ENCODE results near the gene DNTTIP2. TPM values are rescaled to one million over a fixed set of nuclear protein-coding genes. Genes with fewer than 3 reads are reported as not detected.

Gene DNTTIP2
- total RNA-seq, 1 experiment from 2014 or later: 39.9 TPM

GRCh38 chr1:93821423-93822144 is 57.4 kb downstream of the DNTTIP2 start:
- Mint-ChIP-seq H3K4me3 (ENCODE audit: unreplicated experiment) (no peak overlapping the region), H3K4me1 (ENCODE audit: low read depth, unreplicated experiment) (peaks cover 13% of the 10 kb centered on the region), H3K27ac (ENCODE audit: unreplicated experiment) (no peak overlapping the region), H3K27me3 (ENCODE audit: insufficient read depth, unreplicated experiment) (no peaks in the 10 kb centered on the region), H3K9me3 (ENCODE audit: unreplicated experiment) (no peaks in the 10 kb centered on the region), H3K36me3 (ENCODE audit: insufficient read depth, unreplicated experiment) (peaks cover 7% of the 10 kb centered on the region)
- TF ChIP-seq, protein P1, sequence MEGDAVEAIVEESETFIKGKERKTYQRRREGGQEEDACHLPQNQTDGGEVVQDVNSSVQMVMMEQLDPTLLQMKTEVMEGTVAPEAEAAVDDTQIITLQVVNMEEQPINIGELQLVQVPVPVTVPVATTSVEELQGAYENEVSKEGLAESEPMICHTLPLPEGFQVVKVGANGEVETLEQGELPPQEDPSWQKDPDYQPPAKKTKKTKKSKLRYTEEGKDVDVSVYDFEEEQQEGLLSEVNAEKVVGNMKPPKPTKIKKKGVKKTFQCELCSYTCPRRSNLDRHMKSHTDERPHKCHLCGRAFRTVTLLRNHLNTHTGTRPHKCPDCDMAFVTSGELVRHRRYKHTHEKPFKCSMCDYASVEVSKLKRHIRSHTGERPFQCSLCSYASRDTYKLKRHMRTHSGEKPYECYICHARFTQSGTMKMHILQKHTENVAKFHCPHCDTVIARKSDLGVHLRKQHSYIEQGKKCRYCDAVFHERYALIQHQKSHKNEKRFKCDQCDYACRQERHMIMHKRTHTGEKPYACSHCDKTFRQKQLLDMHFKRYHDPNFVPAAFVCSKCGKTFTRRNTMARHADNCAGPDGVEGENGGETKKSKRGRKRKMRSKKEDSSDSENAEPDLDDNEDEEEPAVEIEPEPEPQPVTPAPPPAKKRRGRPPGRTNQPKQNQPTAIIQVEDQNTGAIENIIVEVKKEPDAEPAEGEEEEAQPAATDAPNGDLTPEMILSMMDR (IDR thresholded peaks at IDR 0.05; ENCODE audit: insufficient read depth in 1 of 2, low read depth in 1 of 2, low read length in 1 of 2, severe bottlenecking in 1 of 2, unreplicated experiment in 1 of 2): no peak
- ChIA-PET CTCF (interaction anchor here (1.0 kb wide), 1 partner anchor 23 kb away, joined by 3 read pairs; no protein-coding TSS in a partner anchor), POLR2A (no interaction called here)
- no peaks in the 10 kb centered on the region for H3K27me3 ChIP-seq (replicated peaks; ENCODE audit: control insufficient read depth, insufficient read depth, low read length)
- BruUV-seq (replicated peaks): no TSS peak
- no peak overlapping the region for H3K4me3 ChIP-seq (ENCODE audit: low read depth, low read length)
- no peaks in the 10 kb centered on the region for H3K9me3 ChIP-seq
- intact Hi-C loops (cut with micrococcal nuclease; ENCODE audit: unreplicated experiment): no loop called here
- DNase-seq: no peak
- H3K4me1 ChIP-seq: no peaks in the 10 kb centered on the region
- H3K36me3 ChIP-seq (ENCODE audit: control insufficient read depth, insufficient read depth, low read length): no peaks in the 10 kb centered on the region

- H3K4me1 Mint-ChIP-seq (ENCODE audit: low read depth, unreplicated experiment): peaks cover 6% of the 10 kb centered on the region
Measured at GRCh38 chr1:93820554-93821422, 58.2 kb downstream of the DNTTIP2 start.

GRCh38 chr1:93818570-93818959 is 60.4 kb downstream of the DNTTIP2 start:
- BruUV-seq (replicated peaks): no TSS peak
- TF ChIP-seq, protein P1 (IDR thresholded peaks at IDR 0.05; ENCODE audit: insufficient read depth in 1 of 2, low read depth in 1 of 2, low read length in 1 of 2, severe bottlenecking in 1 of 2, unreplicated experiment in 1 of 2): no peak
- peaks cover 8% of the 10 kb centered on the region for H3K4me1 ChIP-seq
- peaks cover 7% of the 10 kb centered on the region for H3K36me3 Mint-ChIP-seq (ENCODE audit: insufficient read depth, unreplicated experiment)
- peaks cover 8% of the 10 kb centered on the region for H3K4me1 Mint-ChIP-seq (ENCODE audit: low read depth, unreplicated experiment)
- H3K27me3 Mint-ChIP-seq (ENCODE audit: insufficient read depth, unreplicated experiment): no peaks in the 10 kb centered on the region
- H3K36me3 ChIP-seq (ENCODE audit: control insufficient read depth, insufficient read depth, low read length): no peaks in the 10 kb centered on the region
- H3K4me3 Mint-ChIP-seq (ENCODE audit: unreplicated experiment): no peak overlapping the region
- no peak overlapping the region for H3K27ac Mint-ChIP-seq (ENCODE audit: unreplicated experiment)
- no peak overlapping the region for H3K4me3 ChIP-seq (ENCODE audit: low read depth, low read length)
- H3K9me3 Mint-ChIP-seq (ENCODE audit: unreplicated experiment): no peaks in the 10 kb centered on the region
- no peaks in the 10 kb centered on the region for H3K9me3 ChIP-seq
- DNase-seq: no peak
- ChIA-PET POLR2A (no interaction called here), CTCF (interaction anchor here (0.6 kb wide), 2 partner anchors 189 to 468 kb away, joined by 3 to 5 read pairs; no protein-coding TSS in a partner anchor)
- intact Hi-C loops (cut with micrococcal nuclease; ENCODE audit: unreplicated experiment): no loop called here
- H3K27me3 ChIP-seq (replicated peaks; ENCODE audit: control insufficient read depth, insufficient read depth, low read length): no peaks in the 10 kb centered on the region

More at GRCh38 chr1:93820554-93821422, 58.2 kb downstream of the DNTTIP2 start:
- H3K27me3 Mint-ChIP-seq (ENCODE audit: insufficient read depth, unreplicated experiment): no peaks in the 10 kb centered on the region
- CTCF ChIA-PET: interaction anchor here (0.8 to 1.0 kb wide), 2 partner anchors 22 to 23 kb away, joined by 3 read pairs; no protein-coding TSS in a partner anchor
- intact Hi-C loops (cut with micrococcal nuclease; ENCODE audit: unreplicated experiment): no loop called here
- Histone ChIP-seq H3K4me1 (no peaks in the 10 kb centered on the region), H3K9me3 (no peaks in the 10 kb centered on the region), H3K27me3 (replicated peaks; ENCODE audit: control insufficient read depth, insufficient read depth, low read length) (no peaks in the 10 kb centered on the region), H3K4me3 (ENCODE audit: low read depth, low read length) (no peak overlapping the region), H3K36me3 (ENCODE audit: control insufficient read depth, insufficient read depth, low read length) (no peaks in the 10 kb centered on the region)
- TF ChIP-seq, protein P1 (IDR thresholded peaks at IDR 0.05; ENCODE audit: insufficient read depth in 1 of 2, low read depth in 1 of 2, low read length in 1 of 2, severe bottlenecking in 1 of 2, unreplicated experiment in 1 of 2): no peak
- BruUV-seq (replicated peaks): no TSS peak
- POLR2A ChIA-PET: no interaction called here
- no peak for DNase-seq
- H3K27ac Mint-ChIP-seq (ENCODE audit: unreplicated experiment): no peak overlapping the region
- H3K36me3 Mint-ChIP-seq (ENCODE audit: insufficient read depth, unreplicated experiment): peaks cover 7% of the 10 kb centered on the region
- no peak overlapping the region for H3K4me3 Mint-ChIP-seq (ENCODE audit: unreplicated experiment)
- no peaks in the 10 kb centered on the region for H3K9me3 Mint-ChIP-seq (ENCODE audit: unreplicated experiment)

Measured in Caco-2 (cell line).